Stimulated activated CD8-positive, alpha-beta memory T cell treated with anti-CD3 and anti-CD28 coated beads, Interleukin-7, amount 100 ng/mL, for 1 hour (primary cell): ENCODE results near the gene NRXN3.

Source experiments
- DNase-seq, 2 donors: peaks; one replicate each; pipeline ENCODE4 v3.0.0-alpha.2; 2020; ENCODE audit warnings: low read depth in 2 of 2

Gene NRXN3

GRCh38 chr14:79802093-79802492 is 1631.9 kb downstream of the NRXN3 start:
- no peak for DNase-seq

GRCh38 chr14:79805636-79806035 is 1635.5 kb downstream of the NRXN3 start:
- no peak for DNase-seq

GRCh38 chr14:79809849-79810612 is 1639.9 kb downstream of the NRXN3 start:
- DNase-seq = no peak

- no peak for DNase-seq
These were observed 1650.8 kb downstream of the NRXN3 start for GRCh38 chr14:79820866-79821535.

- DNase-seq = no peak
These were observed 1651.9 kb downstream of the NRXN3 start for GRCh38 chr14:79822034-79822433.

GRCh38 chr14:79825046-79825521 is 1654.9 kb downstream of the NRXN3 start:
- no peak for DNase-seq

- DNase-seq = no peak
These were observed 1656.2 kb downstream of the NRXN3 start for GRCh38 chr14:79826362-79826761.

- no peak for DNase-seq
These were observed 1659.4 kb downstream of the NRXN3 start for GRCh38 chr14:79829405-79830166.

- DNase-seq = no peak
These were observed 1661.2 kb downstream of the NRXN3 start for GRCh38 chr14:79831195-79831892.

- no peak for DNase-seq
These were observed 1663.6 kb downstream of the NRXN3 start for GRCh38 chr14:79833781-79834180.

- no peak for DNase-seq
These were observed 1664.7 kb downstream of the NRXN3 start for GRCh38 chr14:79834868-79835267.

GRCh38 chr14:79836577-79836976 is 1666.4 kb downstream of the NRXN3 start:
- no peak for DNase-seq

- DNase-seq = no peak
These were observed 1667.5 kb downstream of the NRXN3 start for GRCh38 chr14:79837699-79838098.

- DNase-seq = no peak
These were observed 1669.9 kb downstream of the NRXN3 start for GRCh38 chr14:79840103-79840502.

GRCh38 chr14:79840831-79841230 is 1670.7 kb downstream of the NRXN3 start:
- no peak for DNase-seq

GRCh38 chr14:79841433-79841832 is 1671.3 kb downstream of the NRXN3 start:
- no peak for DNase-seq

- DNase-seq = no peak
These were observed 1672.1 kb downstream of the NRXN3 start for GRCh38 chr14:79842270-79842669.

GRCh38 chr14:79852950-79853744 is 1683.0 kb downstream of the NRXN3 start:
- no peak for DNase-seq

GRCh38 chr14:79855789-79856188 is 1685.6 kb downstream of the NRXN3 start:
- no peak for DNase-seq

- DNase-seq = no peak
These were observed 1686.2 kb downstream of the NRXN3 start for GRCh38 chr14:79856381-79856780.

- DNase-seq = no peak
These were observed 1690.9 kb downstream of the NRXN3 start for GRCh38 chr14:79861111-79861510.
